Activated naive CD8-positive, alpha-beta T cell (primary cell): ENCODE results near the gene GPLD1.
"Not testable (repeated sequence)": the region's sequence is repeated elsewhere in the genome, so short reads cannot be mapped to it uniquely, and the experiment has no call there.

Experiments used
- H3K27ac Mint-ChIP-seq: one replicate; pipeline ENCODE4 v1.8.0; 2021; ENCODE audit warnings: mixed read lengths
- H3K27me3 Mint-ChIP-seq: one replicate; pipeline ENCODE4 v1.8.0; 2021; ENCODE audit warnings: mixed read lengths
- H3K36me3 Mint-ChIP-seq: one replicate; pipeline ENCODE4 v1.8.0; 2021; ENCODE audit warnings: mixed read lengths
- H3K4me1 Mint-ChIP-seq: one replicate; pipeline ENCODE4 v1.8.0; 2021; ENCODE audit warnings: low read depth, mixed read lengths
- H3K4me3 Mint-ChIP-seq: one replicate; pipeline ENCODE4 v1.8.0; 2021; ENCODE audit warnings: mild to moderate bottlenecking, mixed read lengths
- H3K9me3 Mint-ChIP-seq: one replicate; pipeline ENCODE4 v1.8.0; 2021; ENCODE audit warnings: low read depth, mixed read lengths

GPLD1 gene

DNA sequence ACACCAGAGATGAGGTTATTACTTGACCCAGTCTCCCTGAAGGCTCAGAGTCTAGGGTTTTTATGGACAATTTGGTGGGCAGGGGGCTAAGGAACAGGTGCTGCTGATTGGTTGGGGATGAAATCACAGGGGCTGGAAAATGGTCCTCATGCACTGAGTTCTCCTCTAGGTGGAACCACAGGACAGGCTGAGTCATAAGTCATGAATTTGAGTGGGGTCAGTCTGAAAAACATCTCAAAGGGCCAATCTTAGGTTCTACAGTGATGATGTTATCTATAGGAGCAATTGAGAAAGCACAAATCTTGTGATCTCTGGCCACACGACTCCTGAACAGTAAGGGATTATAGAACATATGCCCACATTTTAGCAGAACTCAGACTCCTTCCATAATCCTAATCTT lies 92.6 kb downstream of the GPLD1 start:
- no peak overlapping the region for H3K27ac Mint-ChIP-seq
- H3K4me3 Mint-ChIP-seq: no peak overlapping the region
- H3K4me1 Mint-ChIP-seq: no peaks in the 10 kb centered on the region
- H3K9me3 Mint-ChIP-seq: no peaks in the 10 kb centered on the region
- H3K36me3 Mint-ChIP-seq: peaks cover 4% of the 10 kb centered on the region
- H3K27me3 Mint-ChIP-seq: peaks cover 32% of the 10 kb centered on the region

DNA sequence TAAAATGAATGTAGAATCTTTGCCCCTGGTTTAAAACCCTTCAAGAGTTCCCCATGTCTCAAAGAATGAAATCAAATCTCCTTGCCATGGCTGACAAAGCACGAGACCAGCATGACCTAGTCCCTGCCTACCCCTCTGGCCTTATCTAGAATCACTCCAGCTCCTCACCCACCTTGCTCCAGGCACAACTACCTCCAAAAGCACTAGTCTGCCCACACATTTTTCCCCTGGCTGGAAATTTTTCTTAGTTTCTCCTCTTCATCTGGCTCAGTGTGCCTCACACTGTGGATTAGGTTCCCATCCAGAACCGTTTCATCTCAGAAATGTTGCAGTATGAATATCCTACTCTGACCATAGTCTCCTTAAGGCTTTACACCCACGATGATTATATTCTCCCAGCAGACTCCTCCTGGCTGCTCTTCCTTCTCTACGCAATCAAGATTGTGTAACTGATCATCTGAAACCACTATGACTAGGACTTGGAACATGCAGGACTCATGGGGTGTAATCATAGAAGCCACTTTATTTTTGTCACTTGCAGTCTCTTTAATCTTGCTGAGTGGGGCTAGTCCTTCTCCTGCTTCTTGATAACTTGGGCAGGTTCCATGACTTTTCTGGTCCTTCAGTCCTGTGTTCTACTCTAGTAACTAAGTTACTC lies 94.5 kb downstream of the GPLD1 start:
- no peak overlapping the region for H3K4me3 Mint-ChIP-seq
- no peaks in the 10 kb centered on the region for H3K4me1 Mint-ChIP-seq
- no peak overlapping the region for H3K27ac Mint-ChIP-seq
- H3K27me3 Mint-ChIP-seq: peaks cover 27% of the 10 kb centered on the region
- H3K36me3 Mint-ChIP-seq: peaks cover 4% of the 10 kb centered on the region
- H3K9me3 Mint-ChIP-seq: no peaks in the 10 kb centered on the region

DNA sequence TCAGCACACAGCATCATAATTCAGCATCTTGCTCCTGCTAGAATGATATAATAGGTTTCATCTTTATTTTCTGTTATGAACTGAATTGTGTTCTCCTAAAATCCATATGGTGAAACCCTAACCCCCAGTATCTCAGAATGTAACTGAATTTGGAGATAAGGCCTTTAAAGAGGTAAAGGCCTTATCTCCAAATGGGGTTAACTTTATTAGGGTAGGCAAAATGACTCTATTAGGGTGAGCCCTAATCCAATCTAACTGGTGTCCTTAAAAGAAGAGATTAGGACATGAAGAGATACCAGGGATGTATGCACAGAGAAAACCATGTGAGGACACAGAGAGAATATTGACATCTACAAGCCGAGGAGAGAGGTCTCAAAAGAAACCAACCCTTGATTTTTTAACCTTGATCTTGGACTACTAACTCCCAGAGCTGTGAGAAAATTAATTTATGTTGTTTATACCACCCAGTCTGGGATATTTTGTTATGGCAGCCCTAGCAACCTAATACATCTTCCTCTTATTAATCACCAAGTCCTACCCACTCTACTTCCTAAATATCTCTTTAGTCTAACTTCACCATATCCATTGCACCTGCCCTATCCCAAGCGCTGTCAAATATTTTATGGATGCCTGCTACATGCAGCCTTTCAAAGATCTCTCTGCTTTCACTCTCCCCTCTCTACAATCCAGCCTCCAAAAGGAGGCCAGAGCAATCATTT lies 95.2 kb downstream of the GPLD1 start:
- no peaks in the 10 kb centered on the region for H3K4me1 Mint-ChIP-seq
- no peaks in the 10 kb centered on the region for H3K9me3 Mint-ChIP-seq
- peaks cover 4% of the 10 kb centered on the region for H3K36me3 Mint-ChIP-seq
- H3K27me3 Mint-ChIP-seq: peaks cover 20% of the 10 kb centered on the region
- no peak overlapping the region for H3K27ac Mint-ChIP-seq
- no peak overlapping the region for H3K4me3 Mint-ChIP-seq

DNA sequence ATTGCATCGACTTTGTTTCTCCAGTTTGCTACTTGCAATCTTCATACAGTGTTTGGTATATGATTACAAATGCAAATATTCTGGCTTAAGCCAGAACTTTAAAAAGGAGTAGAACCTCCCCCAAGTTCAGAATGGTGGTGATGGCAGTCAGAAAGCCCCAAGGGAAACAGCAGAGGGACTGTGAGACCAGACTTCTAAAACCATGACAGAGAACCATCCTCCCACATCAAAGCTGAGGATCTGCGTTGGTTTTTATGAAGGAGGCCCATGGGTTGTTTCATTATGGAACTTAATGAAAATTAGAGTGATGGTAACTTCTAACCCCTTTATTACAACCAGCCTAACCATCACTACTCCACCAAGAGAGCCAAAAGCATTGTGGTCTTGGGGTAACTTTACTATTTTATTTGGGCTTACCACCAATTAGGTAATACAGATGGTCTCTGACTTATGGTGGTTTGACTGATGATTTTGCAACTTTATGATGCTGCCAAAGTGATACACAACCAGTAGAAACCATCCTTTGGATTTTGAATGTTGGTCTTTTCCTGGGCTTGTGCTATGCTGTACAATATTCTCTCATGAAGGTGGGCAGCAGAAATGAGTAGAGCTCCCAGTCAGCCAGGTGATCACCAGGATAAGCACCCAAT lies 97.5 kb downstream of the GPLD1 start:
- Mint-ChIP-seq H3K36me3 (peaks cover 4% of the 10 kb centered on the region), H3K4me1 (no peaks in the 10 kb centered on the region), H3K27ac (no peak overlapping the region), H3K4me3 (no peak overlapping the region), H3K27me3 (peaks cover 15% of the 10 kb centered on the region), H3K9me3 (no peaks in the 10 kb centered on the region)

DNA sequence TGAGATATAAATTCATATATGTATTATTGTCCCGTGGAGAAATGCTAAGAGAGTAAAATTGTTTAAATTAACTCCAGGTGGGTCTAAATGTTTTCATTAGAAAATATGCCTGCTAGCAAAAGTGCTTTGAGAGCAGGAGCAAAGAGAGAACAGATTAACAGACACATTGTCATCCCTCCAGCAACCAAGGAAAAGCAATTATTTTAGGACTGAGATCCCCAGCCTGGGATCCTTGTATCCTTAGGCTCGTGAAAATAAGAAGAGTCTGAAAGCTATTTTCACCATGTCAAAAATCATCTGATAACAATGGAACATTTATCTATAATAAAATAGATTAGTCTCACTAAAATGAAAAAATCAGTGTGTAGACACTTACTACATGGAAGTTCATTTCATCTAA lies 98.2 kb downstream of the GPLD1 start:
- no peaks in the 10 kb centered on the region for H3K36me3 Mint-ChIP-seq
- H3K4me3 Mint-ChIP-seq: no peak overlapping the region
- H3K27ac Mint-ChIP-seq: no peak overlapping the region
- H3K9me3 Mint-ChIP-seq: no peaks in the 10 kb centered on the region
- H3K4me1 Mint-ChIP-seq: no peaks in the 10 kb centered on the region
- H3K27me3 Mint-ChIP-seq: peaks cover 8% of the 10 kb centered on the region

DNA sequence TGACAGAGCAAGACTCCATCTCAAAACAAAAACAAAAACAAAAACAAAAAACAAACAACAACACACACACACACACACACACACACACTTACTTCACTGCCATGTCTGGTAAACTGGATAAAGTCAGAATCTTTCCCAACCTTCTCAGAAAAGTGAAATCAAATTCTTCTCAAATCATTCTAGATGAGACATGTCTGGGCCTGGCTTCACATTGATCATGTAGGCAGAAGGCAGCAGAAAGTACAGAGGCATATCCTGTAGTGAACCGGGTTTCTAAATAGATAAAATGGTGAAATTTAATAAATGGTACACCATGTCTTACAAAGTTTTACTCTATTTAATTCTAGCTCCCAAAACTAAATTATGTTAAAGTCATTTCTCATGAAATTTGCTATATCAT lies 101.6 kb downstream of the GPLD1 start:
- no peak overlapping the region for H3K27ac Mint-ChIP-seq
- H3K36me3 Mint-ChIP-seq: no peaks in the 10 kb centered on the region

DNA sequence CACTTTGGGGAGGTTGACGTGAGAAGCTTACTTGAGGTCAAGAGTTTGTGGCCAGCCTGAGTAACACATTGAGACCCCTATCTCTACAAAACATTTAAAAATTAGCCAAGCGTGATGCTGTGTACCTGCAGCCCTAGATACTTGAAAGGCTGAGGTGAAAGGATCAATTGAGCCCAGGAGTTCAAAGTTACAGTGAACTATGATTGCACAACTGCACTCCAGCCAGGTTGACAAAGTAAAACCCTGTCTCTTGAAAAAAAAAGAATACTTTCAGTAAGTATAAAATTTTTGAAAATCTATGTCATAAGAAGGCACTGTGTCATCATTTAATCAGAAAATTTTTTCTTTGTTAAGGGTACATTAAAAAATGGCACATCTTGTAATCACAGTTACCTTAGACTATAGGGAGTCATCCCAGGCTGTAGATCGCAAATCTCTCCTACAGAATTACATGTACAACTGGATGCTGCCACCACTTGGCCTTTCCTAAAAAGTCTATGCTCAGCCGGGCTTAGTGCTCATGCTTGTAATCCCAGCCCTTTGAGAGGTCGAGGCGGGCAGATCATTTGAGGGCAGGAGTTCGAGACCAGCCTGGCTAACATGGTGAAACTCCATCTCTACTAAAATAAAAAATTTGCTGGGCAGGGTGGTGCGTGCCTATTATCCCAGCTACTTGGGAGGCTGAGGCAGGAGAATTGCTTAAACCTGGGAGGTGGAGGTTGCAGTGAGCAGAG lies 103.7 kb downstream of the GPLD1 start:
- Mint-ChIP-seq H3K27ac (no peak overlapping the region), H3K27me3 (peaks cover 10% of the 10 kb centered on the region), H3K4me3 (no peak overlapping the region), H3K9me3 (no peaks in the 10 kb centered on the region), H3K36me3 (no peaks in the 10 kb centered on the region), H3K4me1 (no peaks in the 10 kb centered on the region)

More for the DNA sequence above, 101.6 kb downstream of the GPLD1 start:
- Mint-ChIP-seq H3K4me1 (no peaks in the 10 kb centered on the region), H3K9me3 (no peaks in the 10 kb centered on the region), H3K27me3 (peaks cover 10% of the 10 kb centered on the region), H3K4me3 (no peak overlapping the region)

DNA sequence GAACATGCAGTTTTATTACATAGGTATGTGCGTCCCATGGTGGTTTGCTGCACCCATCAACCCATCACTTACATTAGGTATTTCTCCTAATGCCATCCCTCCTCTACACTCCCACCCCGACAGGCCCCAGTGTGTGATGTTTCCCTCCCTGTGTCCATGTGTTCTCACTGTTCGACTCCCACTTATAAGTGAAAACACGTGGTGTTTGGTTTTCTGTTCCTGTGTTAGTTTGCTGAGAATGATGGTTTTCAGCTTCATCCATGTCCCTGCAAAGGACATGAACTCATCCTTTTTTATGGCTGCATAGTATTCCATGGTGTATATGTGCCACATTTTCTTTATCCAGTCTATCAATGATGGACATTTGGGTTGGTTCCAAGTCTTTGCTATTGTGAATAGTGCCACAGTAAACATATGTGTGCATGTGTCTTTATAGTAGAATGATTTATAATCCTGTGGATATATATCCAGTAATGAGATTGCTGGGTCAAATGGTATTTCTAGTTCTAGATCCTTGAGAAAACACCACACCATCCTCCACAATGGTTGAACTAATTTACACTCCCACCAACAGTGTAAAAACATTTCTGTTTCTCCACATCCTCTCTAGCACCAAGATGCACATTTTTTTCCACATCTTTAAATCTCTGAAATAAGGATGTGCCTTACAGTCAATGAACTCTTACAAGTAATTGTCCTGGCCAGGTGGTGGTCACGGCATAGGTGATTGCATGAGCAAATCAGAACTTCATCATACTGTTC lies 104.8 kb downstream of the GPLD1 start:
- H3K36me3 Mint-ChIP-seq, H3K27ac Mint-ChIP-seq, H3K4me3 Mint-ChIP-seq, H3K4me1 Mint-ChIP-seq, H3K27me3 Mint-ChIP-seq, H3K9me3 Mint-ChIP-seq: not testable (repeated sequence)

DNA sequence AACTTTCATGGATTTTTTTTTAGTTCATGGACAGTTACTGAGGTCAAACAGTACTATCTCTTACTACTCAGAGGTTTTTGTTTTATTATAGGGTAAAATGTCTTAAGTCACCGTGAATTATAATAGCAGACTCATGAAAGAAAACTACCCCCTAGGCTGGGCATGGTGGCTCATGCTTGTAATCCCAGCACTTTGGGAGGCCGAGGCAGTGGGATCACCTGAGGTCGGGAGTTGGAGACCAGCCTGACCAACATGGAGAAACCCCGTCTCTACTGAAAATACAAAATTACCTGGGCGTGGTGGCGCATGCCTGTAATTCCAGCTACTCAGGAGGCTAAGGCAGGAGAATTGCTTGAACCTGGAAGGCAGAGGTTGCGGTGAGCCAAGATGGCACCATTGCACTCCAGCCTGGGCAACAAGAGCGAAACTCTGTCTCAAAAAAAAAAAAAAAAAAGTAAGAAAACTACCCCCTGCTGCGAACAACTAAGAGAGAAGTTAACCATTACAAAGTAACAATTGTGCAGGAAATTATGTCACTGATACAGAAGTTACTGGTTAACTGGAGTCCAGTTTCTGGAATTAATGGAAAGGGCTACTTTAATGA lies 106.4 kb downstream of the GPLD1 start:
- not testable (repeated sequence) for H3K27me3 Mint-ChIP-seq, H3K4me1 Mint-ChIP-seq, H3K36me3 Mint-ChIP-seq, H3K9me3 Mint-ChIP-seq, H3K4me3 Mint-ChIP-seq, H3K27ac Mint-ChIP-seq

DNA sequence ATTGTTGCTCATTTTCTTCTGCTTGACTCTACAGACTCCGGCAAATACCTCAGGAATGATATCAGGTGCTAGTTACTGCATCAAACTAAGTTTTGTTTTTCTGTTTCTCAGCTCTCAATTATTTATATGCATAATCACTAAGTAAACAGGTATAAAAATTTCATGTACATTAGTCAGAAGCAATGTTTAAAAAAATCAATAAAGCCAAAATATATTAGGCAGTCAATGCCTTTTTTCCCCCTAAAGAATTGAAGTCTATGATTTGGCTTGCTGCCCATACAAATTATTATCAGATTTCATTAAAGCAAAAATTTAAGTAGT lies 107.2 kb downstream of the GPLD1 start:
- Mint-ChIP-seq H3K4me1 (no peaks in the 10 kb centered on the region), H3K4me3 (no peak overlapping the region)

DNA sequence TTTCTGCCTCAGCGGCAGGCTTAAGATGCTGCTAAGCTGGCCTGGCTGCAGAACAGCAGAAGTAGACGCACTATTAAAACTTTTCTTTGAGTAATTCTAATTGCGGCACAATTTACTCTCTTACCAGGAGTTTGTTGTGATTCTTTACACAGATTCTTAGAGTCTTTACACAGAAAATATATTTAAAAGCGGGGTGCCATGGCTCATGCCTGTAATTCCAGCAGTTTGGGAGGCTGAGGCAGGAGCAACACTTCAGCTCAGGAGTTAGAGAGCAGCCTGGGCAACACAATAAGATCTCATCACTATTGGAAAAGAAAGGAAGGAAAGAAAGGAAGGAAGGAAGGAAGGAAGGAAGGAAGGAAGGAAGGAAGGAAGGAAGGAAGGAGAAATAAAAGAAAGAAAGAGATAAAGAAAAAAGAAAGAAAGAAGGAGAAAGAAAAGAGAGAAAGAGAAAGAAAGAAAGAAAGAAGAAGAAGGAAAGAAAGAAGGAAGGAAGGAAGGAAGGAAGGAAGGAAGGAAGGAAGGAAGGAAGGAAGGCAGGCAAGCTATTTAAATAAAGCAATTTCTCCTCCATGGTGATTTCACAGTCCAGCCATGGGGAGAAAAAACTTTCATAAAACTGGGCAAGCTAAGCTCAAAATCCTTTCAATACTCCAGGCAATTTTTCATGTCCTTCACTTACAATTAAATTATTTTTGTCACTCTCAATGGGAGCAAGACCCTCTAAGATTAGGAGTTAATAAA lies 107.7 kb downstream of the GPLD1 start:
- H3K36me3 Mint-ChIP-seq: no peaks in the 10 kb centered on the region
- no peak overlapping the region for H3K27ac Mint-ChIP-seq
- no peaks in the 10 kb centered on the region for H3K4me1 Mint-ChIP-seq
- H3K27me3 Mint-ChIP-seq: peaks cover 4% of the 10 kb centered on the region
- no peak overlapping the region for H3K4me3 Mint-ChIP-seq
- no peaks in the 10 kb centered on the region for H3K9me3 Mint-ChIP-seq

More for the DNA sequence above, 107.2 kb downstream of the GPLD1 start:
- Mint-ChIP-seq H3K27ac (no peak overlapping the region), H3K9me3 (no peaks in the 10 kb centered on the region), H3K36me3 (no peaks in the 10 kb centered on the region), H3K27me3 (peaks cover 4% of the 10 kb centered on the region)

DNA sequence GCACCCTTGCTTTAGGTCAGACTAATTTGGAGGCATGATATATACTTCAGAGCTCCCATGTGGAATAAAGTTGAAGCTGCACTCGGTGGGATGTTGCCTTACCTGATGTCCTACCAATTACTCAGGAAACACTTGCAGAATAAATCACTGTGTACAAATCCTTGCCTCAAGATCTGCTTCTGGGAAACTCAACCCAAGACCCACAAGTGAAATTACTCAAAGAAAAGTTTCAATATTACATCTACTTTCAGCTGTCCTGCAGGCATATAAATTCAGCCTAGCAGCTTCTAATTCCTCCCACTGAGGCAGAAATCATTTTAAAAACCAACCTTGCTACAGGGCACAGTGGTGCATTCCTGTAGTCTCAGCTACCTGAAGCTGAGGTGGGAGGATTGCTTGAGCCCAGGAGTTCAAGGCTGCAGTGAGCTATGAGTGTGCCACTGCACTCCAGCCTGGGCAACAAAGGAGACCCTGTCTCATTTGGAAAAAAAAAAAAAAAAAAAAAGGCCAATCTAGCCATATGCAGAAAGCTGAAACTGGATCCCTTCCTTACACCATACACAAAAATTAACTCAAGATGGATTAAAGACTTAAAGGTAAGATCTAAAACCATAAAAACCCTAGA lies 110.8 kb downstream of the GPLD1 start:
- no peaks in the 10 kb centered on the region for H3K4me1 Mint-ChIP-seq
- H3K27me3 Mint-ChIP-seq: peaks cover 3% of the 10 kb centered on the region
- no peak overlapping the region for H3K27ac Mint-ChIP-seq
- no peaks in the 10 kb centered on the region for H3K9me3 Mint-ChIP-seq
- H3K4me3 Mint-ChIP-seq: no peak overlapping the region
- no peaks in the 10 kb centered on the region for H3K36me3 Mint-ChIP-seq
